SH-SY5Y (cell line): ENCODE measurements around the gene MXRA8.

Experiments
- GATA2 ChIP-seq: IDR thresholded peaks from 2 replicates; pipeline ENCODE4 v1.6.1; 2011; ENCODE audit warnings: mild to moderate bottlenecking, low read depth, low read length
- GATA3 ChIP-seq: IDR thresholded peaks from 2 replicates; pipeline ENCODE4 v1.6.1; 2011; ENCODE audit warnings: low read depth, mild to moderate bottlenecking, low read length, moderate library complexity

DNA sequence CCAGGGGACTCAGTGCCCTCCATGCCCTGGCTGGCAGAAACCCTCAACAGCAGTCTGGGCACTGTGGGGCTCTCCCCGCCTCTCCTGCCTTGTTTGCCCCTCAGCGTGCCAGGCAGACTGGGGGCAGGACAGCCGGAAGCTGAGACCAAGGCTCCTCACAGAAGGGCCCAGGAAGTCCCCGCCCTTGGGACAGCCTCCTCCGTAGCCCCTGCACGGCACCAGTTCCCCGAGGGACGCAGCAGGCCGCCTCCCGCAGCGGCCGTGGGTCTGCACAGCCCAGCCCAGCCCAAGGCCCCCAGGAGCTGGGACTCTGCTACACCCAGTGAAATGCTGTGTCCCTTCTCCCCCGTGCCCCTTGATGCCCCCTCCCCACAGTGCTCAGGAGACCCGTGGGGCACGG lies 30.1 kb downstream of the MXRA8 start:
- no peak for TF ChIP-seq GATA2
- TF ChIP-seq GATA3, result no peak
